Germinal center (tissue), 1 donor: ENCODE data around the gene ATL3.
A peak's percentile ranks its signal among the peaks of the same experiment; 100 is the strongest.
"Not testable (repeated sequence)": the region's sequence is repeated elsewhere in the genome, so short reads cannot be mapped to it uniquely, and the experiment has no call there.

Source experiments
- DNase-seq: peaks from one replicate; pipeline ENCODE4 v3.0.0; 2012; ENCODE audit warnings: mixed read lengths, low spot score

The ATL3 gene

DNA sequence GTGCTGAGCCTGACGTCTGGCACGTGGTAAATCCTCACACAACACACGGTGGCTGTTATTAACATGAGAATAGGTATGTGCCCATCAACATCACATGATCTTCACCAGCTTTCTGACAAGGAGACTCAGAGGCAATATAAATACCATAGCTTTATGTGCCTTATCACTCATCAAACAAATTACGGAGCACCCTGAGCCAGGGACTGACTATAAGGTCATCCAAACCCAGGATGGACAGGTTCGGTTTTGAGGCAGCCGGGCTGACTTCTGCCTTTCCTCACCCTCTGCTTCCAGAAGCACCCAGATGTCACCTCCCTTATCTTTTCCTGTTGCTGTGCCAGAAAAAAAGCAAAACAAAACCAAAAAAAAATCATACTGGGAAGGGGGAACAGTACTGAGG lies 51.2 kb downstream of the ATL3 start:
- DNase-seq = no peak

GRCh38 chr11:63617686-63618085 lies 53.5 kb downstream of the ATL3 start:
- not testable (repeated sequence) for DNase-seq

DNA sequence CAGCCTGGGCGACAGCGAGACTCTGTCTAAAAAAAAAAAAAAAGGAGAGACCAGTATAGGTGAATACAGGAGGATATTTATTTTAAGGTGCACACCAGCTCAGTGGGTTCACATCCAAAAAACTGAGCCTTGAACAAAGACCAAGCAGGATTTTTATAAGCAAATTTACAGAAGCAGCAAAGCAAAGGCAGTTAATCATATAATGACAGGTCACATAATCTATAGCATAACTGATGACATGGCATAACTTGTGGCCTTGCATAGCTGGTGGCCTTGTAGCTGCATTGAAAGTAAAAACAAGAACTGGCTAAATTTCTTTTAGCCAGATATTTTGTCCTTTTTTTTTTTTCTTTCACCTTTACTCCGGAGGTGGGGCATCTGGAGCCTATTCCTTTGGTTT lies 54.2 kb downstream of the ATL3 start:
- no peak for DNase-seq

- peak; percentile 24 for DNase-seq
Measured at GRCh38 chr11:63614136-63614671, 57.0 kb downstream of the ATL3 start, which contains the start of gene PLAAT3. Gene PLAAT3, minus strand, starts transcription at chr11:63614433. Its CDS starts 419 bp downstream, at chr11:63614014.

GRCh38 chr11:63613517-63614135 lies 57.5 kb downstream of the ATL3 start:
- DNase-seq = peak; percentile 12

GRCh38 chr11:63612181-63612580 lies 59.0 kb downstream of the ATL3 start:
- no peak for DNase-seq

- no peak for DNase-seq
Measured at GRCh38 chr11:63611395-63611747, 59.8 kb downstream of the ATL3 start.

GRCh38 chr11:63610604-63611394 lies 60.4 kb downstream of the ATL3 start:
- no peak for DNase-seq

DNA sequence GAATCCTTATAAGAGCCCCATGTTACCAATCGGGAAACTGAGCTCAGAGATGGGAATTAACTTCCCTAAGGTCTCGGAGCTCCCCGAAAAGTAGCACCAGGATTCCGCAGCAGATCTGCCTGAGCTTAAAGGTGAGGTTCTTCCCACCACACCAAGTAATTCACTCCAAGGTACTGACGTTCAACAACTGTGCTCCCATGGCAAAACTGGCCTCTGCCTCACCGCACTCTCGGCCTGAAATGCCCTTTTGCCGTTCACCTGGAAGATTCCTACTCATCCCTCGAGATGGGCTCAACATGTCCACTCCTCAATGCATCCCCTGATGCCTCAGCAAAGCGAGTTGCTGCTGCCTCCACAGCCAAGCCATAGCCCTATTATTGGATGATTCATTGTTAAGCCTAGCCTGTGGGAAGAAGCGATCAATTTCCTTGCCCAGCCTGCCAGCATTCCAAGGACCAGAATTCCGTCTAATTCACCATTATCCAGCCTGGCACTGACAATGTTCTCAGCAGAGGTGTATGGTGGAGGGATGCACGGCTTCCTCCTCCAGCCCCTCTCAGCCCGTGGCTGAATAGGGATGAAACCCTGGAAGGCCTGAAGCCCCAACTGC lies 61.1 kb downstream of the ATL3 start:
- no peak for DNase-seq

DNA sequence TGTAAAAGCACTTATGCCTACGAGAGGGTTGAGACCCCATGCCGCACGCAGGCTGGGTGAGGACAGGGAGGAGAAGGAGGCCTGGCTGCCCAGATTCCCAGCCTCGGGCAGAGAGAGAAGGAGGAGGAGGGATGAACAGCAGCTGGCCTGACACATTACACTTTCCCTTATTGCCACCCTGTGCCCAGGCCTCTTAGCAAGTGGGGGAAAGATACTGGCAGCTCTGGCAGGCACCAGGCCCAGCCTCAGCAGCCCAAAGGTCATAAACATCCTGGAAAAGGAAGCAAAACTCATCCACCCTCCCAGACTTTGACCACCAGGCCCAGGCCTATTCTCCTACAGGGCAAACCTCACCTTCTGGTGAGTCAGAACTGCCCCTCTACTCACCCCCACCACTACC lies 61.6 kb downstream of the ATL3 start:
- DNase-seq = no peak

DNA sequence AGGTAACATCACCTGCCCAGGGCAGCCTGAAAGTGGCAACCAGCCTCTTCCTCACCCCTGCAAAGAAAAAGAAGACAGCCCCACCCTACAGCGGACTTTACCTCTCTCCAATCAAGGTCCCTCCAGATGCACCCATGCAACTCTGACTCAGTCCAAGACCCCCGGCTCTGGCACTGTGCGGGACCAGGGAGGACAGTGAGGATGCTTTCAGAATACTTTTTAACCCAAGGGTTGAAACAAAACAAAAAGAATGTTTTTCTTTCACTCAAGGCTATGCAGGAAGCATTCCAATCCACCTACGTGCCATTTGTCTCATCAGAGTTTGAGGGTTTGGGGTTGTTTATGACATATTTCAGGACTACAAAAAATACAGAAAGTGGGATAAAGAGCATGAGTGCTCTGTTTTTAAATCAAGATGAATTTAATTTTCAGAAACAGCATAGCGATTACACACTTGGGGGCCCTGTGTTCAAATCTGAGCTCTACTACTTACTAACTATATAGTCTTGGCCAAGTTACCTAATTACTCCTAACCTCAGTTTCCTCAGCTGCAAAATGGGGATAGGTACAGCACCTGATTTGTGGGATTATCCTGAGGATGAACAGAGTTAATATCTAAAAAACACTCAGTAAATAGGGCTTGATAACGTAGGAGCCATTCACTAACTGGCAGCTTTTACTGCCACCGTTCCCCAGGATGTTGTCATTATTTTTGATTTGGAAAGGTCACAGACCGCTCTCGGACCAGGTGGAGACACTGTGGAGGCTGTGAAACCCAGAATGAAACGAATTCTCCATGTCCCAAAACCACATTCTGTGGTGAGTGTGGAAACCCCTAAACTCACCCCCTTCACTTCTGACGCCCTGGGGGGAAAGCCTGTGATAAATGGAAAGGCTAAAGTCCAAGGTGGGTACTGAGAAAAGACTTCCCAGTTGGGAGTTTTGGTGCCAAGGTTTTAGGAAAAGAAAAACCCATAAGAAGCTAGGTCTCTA lies 62.5 kb downstream of the ATL3 start:
- DNase-seq = no peak

DNA sequence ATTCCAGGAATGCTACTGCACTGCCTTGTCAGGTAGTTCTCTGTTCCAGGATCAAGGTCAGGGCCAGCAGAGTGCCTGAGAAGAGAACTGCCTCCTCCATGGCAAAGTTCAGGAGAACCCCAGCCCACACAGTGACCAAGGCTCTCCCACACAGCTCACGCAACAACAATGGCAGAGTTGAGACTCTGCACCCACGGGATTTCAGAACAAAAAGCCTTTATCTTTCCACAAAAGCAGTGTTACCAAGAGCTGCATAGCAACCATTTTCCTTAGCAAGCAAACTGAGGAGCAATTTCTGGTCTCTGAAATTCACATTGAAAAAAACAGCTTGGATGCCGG lies 68.0 kb downstream of the ATL3 start:
- no peak for DNase-seq

- not testable (repeated sequence) for DNase-seq
Measured at GRCh38 chr11:63602290-63603179, 68.6 kb downstream of the ATL3 start.

DNA sequence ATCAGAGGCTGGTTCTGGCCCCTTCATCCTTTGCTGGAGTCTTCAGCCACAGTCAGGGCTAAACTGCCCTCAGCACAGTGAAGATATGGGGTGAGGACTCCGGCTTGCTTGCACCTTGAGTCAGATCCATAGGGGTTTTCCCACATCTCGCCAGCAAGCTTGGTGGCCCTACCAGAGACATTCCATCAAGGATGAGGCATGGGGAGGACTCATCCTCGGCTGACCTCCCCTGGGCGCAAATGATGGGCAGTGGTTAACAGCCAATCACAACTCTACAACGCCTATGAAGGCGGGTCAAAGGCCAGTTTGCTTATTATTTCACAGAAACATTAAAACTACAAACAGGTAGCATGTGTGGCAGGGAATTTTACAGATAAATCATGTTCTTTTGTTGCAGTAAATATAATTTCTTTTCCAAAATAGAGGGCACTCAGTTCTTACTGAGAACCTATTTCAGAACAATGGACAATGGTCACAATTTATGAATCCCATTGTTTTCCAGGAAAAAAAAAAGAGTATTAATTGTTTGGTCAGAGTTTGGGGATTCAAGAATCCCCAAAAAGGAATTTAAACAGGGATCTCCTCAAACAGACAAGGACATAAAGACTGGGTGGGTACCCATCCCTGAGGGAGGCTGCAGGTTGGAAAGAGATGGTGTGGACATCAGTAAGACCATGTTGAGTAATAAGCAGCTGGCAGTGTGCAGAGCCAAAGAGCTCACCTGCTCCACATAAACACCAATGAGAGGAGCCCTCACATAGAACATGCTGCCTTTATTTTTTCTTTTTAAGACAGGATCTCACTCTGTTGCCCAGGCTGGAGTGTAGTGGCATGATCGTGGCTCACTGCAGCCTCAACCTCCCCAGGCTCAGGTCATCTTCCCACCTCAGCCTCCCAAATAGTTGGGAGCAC lies 71.7 kb downstream of the ATL3 start:
- DNase-seq = no peak

DNA sequence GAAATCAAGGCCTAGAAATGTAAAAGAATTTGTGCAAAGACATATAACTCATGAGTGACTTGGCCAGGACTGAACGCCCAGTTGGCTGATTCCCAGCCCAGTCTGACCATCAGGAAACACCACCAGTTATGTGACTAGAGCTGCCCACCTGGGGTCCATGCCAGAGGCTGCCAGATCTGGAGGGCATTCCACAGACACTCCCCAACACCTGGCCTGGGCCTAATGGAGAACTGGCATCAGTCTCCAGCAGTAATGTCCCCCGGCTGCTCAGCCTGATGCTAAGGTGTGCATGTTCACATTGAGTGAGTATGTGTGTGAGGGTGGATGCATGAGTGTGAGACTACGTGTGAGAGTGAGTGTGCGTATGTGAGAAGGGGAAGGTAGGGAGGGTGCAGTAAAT lies 72.6 kb downstream of the ATL3 start:
- DNase-seq = no peak

DNA sequence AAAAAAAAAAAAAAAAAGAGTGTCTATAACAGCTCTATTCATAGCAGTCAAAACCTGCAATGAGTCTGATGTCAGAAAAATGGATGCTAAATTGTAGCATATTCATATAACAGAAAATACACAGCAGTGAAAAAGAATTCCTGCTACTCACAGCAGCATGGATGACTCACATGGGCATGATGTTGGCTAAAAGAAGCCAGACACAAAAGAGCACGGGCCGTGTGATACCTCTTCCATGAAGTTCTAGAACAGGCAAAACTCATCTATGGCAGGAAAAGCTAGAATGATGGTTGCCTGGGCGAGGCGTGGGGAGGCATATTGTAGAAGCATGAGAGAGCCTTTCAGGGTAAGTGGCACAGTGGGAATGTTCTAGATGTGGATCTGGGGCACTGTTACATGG lies 75.9 kb downstream of the ATL3 start:
- no peak for DNase-seq

DNA sequence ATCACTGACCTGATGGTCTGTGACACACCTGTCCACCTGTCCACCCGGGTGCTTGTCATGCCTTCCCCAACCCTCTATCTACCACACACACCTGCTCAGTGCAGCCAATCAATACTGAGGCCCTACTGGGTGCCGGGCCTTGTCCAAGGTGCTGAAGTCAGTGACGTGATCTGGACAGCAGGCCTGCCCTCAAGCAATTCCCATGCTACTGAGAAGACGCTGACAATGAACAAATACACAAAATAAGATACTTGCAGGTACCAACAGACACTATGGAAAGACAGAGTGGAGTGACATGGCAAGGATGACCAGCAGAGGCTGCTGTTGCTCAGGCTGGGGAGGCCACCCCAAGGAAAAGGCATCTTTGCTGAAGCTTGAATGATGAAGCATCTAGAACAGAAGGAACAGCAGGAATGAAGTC lies 78.2 kb downstream of the ATL3 start:
- no peak for DNase-seq

- no peak for DNase-seq
Measured at GRCh38 chr11:63590024-63590788, 81.0 kb downstream of the ATL3 start.

DNA sequence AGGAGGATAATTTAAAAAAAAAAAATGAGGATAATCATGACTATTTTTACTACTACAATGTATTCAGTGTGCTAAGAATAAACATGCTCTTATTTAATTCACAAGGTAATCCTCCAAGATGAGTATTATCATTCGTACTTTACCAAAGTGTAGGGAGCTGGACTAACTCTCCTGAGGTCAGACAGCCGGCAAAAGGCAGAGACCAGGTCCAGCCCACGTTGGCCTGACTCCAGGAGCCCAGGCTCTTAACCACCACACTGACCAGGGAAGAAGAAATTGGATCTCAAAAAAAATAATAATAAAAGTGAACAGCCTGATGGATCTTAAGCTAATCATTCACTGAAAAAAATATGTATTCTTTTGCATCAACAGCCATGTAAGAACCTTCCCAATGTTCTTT lies 82.2 kb downstream of the ATL3 start:
- DNase-seq = no peak
